ENCODE measurements around the gene ZWILCH. TPM values are rescaled to one million over a fixed set of nuclear protein-coding genes. Genes with fewer than 3 reads are reported as not detected.

ZWILCH gene
- total and polyA plus RNA-seq, 9 of the 15 experiments (the other 6 are each of a cell fraction or from before 2014, with no cell fraction given): 32.8 to 94.2 (median 52.1) TPM

DNA sequence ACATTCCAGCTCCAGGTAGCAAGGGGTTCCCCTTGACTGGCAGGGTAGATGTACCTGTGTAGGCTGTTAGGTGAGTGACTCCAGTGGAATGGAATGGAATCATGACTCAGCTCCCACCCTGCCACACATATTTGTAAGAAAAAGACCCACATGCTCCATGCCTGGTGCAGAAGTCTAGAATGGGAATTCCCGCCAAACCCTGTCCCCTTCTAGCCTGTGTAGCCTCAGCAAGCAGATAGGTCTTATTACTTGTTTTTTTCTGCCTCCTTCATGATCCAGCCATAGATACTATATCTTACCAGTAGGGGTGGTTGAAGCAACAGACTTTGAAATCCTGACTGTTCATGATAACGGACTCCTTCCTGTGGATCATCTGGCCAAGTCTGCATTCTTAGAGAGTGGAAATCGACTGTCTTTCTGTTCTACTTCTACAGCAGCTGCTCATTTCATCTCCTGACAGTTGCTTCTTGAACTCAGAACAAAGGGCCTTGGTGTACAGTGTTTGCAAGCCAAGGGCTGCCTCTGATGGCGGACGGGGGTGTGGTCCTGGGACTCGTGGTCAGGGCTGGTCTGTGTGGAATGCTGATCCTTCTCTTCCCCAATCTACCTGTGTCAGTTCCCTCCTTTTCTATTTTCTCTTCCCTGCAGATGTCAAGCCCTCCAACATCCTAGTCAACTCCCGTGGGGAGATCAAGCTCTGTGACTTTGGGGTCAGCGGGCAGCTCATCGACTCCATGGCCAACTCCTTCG is 23.8 kb upstream of the ZWILCH start (continued):
- TF ChIP-seq NCOA6 (IDR thresholded peaks at IDR 0.05): no peak
- TF ChIP-seq WHSC1 (IDR thresholded peaks at IDR 0.05; ENCODE audit: low read length): no peak
- peak; percentile 71 for TF ChIP-seq STAT5A (IDR thresholded peaks at IDR 0.05; ENCODE audit: borderline replicate concordance, low read length)
- peak; percentile 93 for TF ChIP-seq CBFA2T3 (IDR thresholded peaks at IDR 0.05)
- peak in 1 of 2 experiments; percentile 59 for TF ChIP-seq E2F6 (IDR thresholded peaks at IDR 0.05; ENCODE audit: borderline replicate concordance in 1 of 2, extremely low read depth in 1 of 2, insufficient read depth in 1 of 2, insufficient read length in 1 of 2, low read depth in 1 of 2, low read length in 1 of 2, poor library complexity in 1 of 2, severe bottlenecking in 1 of 2)
- no peak for TF ChIP-seq HMGXB4 (CRISPR knock-in tag; IDR thresholded peaks at IDR 0.05)
- TF ChIP-seq NONO (IDR thresholded peaks at IDR 0.05; ENCODE audit: low read depth in 2 of 2, low read length in 1 of 2): no peak
- peak; percentile 78; the same call in 1 of the 2 replicates for TF ChIP-seq EP300 (IDR thresholded peaks at IDR 0.05; ENCODE audit: low read length)
- TF ChIP-seq, protein P1, sequence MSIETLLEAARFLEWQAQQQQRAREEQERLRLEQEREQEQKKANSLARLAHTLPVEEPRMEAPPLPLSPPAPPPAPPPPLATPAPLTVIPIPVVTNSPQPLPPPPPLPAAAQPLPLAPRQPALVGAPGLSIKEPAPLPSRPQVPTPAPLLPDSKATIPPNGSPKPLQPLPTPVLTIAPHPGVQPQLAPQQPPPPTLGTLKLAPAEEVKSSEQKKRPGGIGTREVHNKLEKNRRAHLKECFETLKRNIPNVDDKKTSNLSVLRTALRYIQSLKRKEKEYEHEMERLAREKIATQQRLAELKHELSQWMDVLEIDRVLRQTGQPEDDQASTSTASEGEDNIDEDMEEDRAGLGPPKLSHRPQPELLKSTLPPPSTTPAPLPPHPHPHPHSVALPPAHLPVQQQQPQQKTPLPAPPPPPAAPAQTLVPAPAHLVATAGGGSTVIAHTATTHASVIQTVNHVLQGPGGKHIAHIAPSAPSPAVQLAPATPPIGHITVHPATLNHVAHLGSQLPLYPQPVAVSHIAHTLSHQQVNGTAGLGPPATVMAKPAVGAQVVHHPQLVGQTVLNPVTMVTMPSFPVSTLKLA (conservative IDR thresholded peaks at IDR 0.05): peak in 1 of 2 experiments; percentile 37; a peak in 1 of 4 replicates
- TF ChIP-seq CC2D1A (IDR thresholded peaks at IDR 0.05): peak; percentile 70; the same call in 1 of the 2 replicates
- peak; percentile 28; the same call in 1 of the 2 replicates for TF ChIP-seq ZNF316 (IDR thresholded peaks at IDR 0.05)
- peak; percentile 90 for TF ChIP-seq ARID1B (IDR thresholded peaks at IDR 0.05)
- TF ChIP-seq MYBL2 (IDR thresholded peaks at IDR 0.05; ENCODE audit: low read depth): peak; percentile 58
- TF ChIP-seq MYBL2 (CRISPR knock-in tag; IDR thresholded peaks at IDR 0.05; ENCODE audit: borderline replicate concordance): no peak
- peak; percentile 20; the same call in 1 of the 2 replicates for TF ChIP-seq PHB2 (IDR thresholded peaks at IDR 0.05; ENCODE audit: low read depth)
- no peak for TF ChIP-seq HDAC1 (IDR thresholded peaks at IDR 0.05)
- TF ChIP-seq NFIC (IDR thresholded peaks at IDR 0.05): peak; percentile 64
- TF ChIP-seq HDGF (IDR thresholded peaks at IDR 0.05): peak; percentile 20; the same call in 1 of the 2 replicates
- peak; percentile 20 to 29; a peak in 2 of 4 replicates for TF ChIP-seq KDM1A (IDR thresholded peaks at IDR 0.05)
- TF ChIP-seq, protein P2, sequence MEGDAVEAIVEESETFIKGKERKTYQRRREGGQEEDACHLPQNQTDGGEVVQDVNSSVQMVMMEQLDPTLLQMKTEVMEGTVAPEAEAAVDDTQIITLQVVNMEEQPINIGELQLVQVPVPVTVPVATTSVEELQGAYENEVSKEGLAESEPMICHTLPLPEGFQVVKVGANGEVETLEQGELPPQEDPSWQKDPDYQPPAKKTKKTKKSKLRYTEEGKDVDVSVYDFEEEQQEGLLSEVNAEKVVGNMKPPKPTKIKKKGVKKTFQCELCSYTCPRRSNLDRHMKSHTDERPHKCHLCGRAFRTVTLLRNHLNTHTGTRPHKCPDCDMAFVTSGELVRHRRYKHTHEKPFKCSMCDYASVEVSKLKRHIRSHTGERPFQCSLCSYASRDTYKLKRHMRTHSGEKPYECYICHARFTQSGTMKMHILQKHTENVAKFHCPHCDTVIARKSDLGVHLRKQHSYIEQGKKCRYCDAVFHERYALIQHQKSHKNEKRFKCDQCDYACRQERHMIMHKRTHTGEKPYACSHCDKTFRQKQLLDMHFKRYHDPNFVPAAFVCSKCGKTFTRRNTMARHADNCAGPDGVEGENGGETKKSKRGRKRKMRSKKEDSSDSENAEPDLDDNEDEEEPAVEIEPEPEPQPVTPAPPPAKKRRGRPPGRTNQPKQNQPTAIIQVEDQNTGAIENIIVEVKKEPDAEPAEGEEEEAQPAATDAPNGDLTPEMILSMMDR (IDR thresholded peaks at IDR 0.05 in 2 of 3, conservative IDR thresholded peaks at IDR 0.05 in 1 of 3; ENCODE audit: insufficient read depth in 2 of 3, low read depth in 1 of 3, low read length in 3 of 3): peak; percentile 38 to 43 (median 40); a peak in 3 of 6 replicates
- TF ChIP-seq SMAD4 (CRISPR knock-in tag; conservative IDR thresholded peaks at IDR 0.05): peak; percentile 75
- TF ChIP-seq HMG20A (CRISPR knock-in tag; conservative IDR thresholded peaks at IDR 0.05): no peak
